ENCODE data around the gene CDC14A. TPM values are rescaled to one million over a fixed set of nuclear protein-coding genes. Genes with fewer than 3 reads are reported as not detected.

Gene CDC14A
- total and polyA plus RNA-seq, 4 donors = 6.1 to 18.9 (median 10.1) TPM

DNA sequence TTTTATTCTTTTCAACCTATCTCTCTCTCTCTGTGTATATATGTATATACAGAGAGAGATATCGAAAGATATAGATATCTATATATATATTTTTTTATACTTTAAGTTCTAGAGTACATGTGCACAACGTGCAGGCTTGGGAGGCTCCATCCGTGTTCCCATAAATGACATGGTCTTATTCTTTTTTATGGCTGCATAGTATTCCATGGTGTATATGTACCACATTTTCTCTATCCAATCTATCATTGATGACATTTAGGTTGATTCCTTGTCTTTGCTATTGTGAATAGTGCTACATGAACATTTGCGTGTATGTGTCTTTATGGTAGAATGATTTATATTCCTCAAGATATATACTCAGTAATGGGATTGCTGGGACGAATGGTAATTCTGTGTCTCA lies 130.4 kb downstream of the CDC14A start:
- no peak for DNase-seq (ENCODE audit: low read depth in 4 of 6, low spot score in 6 of 6)
- Histone ChIP-seq H3K4me1 (ENCODE audit: control insufficient read depth, insufficient read depth, low read length) (no peaks in the 10 kb centered on the region), H3K27me3 (ENCODE audit: control insufficient read depth, insufficient read depth, low read length) (no peaks in the 10 kb centered on the region), H3K36me3 (ENCODE audit: control insufficient read depth, insufficient read depth, low read length) (no peaks in the 10 kb centered on the region), H3K4me3 (ENCODE audit: low read depth, low read length) (no peak overlapping the region), H3K27ac (ENCODE audit: low read depth, low read length) (no peak overlapping the region), H3K9me3 (ENCODE audit: control insufficient read depth, insufficient read depth, low read length) (no peaks in the 10 kb centered on the region)
- no CpG with 5 or more reads among the region's 5 CpGs for WGBS (ENCODE audit: insufficient coverage)

GRCh38 chr1:100483230-100483629 lies 130.9 kb downstream of the CDC14A start:
- DNase-seq (ENCODE audit: low read depth in 4 of 6, low spot score in 6 of 6) = no peak
- Histone ChIP-seq H3K4me3 (ENCODE audit: low read depth, low read length) (no peak overlapping the region), H3K4me1 (ENCODE audit: control insufficient read depth, insufficient read depth, low read length) (no peaks in the 10 kb centered on the region), H3K27ac (ENCODE audit: low read depth, low read length) (no peak overlapping the region), H3K9me3 (ENCODE audit: control insufficient read depth, insufficient read depth, low read length) (no peaks in the 10 kb centered on the region), H3K27me3 (ENCODE audit: control insufficient read depth, insufficient read depth, low read length) (no peaks in the 10 kb centered on the region), H3K36me3 (ENCODE audit: control insufficient read depth, insufficient read depth, low read length) (no peaks in the 10 kb centered on the region)
- no CpG with 5 or more reads among the region's 3 CpGs for WGBS (ENCODE audit: insufficient coverage)

- no peak overlapping the region for H3K4me3 ChIP-seq (ENCODE audit: low read depth, low read length)
- H3K36me3 ChIP-seq (ENCODE audit: control insufficient read depth, insufficient read depth, low read length) = no peaks in the 10 kb centered on the region
- H3K27ac ChIP-seq (ENCODE audit: low read depth, low read length) = no peak overlapping the region
- no peaks in the 10 kb centered on the region for H3K4me1 ChIP-seq (ENCODE audit: control insufficient read depth, insufficient read depth, low read length)
- DNase-seq (ENCODE audit: low read depth in 4 of 6, low spot score in 6 of 6) = no peak
- WGBS (ENCODE audit: insufficient coverage) = no CpG with 5 or more reads among the region's 2 CpGs
- no peaks in the 10 kb centered on the region for H3K27me3 ChIP-seq (ENCODE audit: control insufficient read depth, insufficient read depth, low read length)
- no peaks in the 10 kb centered on the region for H3K9me3 ChIP-seq (ENCODE audit: control insufficient read depth, insufficient read depth, low read length)
Measured at GRCh38 chr1:100485855-100486258, 133.6 kb downstream of the CDC14A start.

GRCh38 chr1:100494393-100495084 lies 142.2 kb downstream of the CDC14A start:
- H3K27ac ChIP-seq (ENCODE audit: low read depth, low read length) = no peak overlapping the region
- H3K27me3 ChIP-seq (ENCODE audit: control insufficient read depth, insufficient read depth, low read length) = no peaks in the 10 kb centered on the region
- WGBS (ENCODE audit: insufficient coverage) = no CpG with 5 or more reads among the region's 4 CpGs
- H3K4me1 ChIP-seq (ENCODE audit: control insufficient read depth, insufficient read depth, low read length) = no peaks in the 10 kb centered on the region
- H3K36me3 ChIP-seq (ENCODE audit: control insufficient read depth, insufficient read depth, low read length) = peaks cover 5% of the 10 kb centered on the region
- no peak for DNase-seq (ENCODE audit: low read depth in 4 of 6, low spot score in 6 of 6)
- no peaks in the 10 kb centered on the region for H3K9me3 ChIP-seq (ENCODE audit: control insufficient read depth, insufficient read depth, low read length)
- no peak overlapping the region for H3K4me3 ChIP-seq (ENCODE audit: low read depth, low read length)

- H3K4me3 ChIP-seq (ENCODE audit: low read depth, low read length) = no peak overlapping the region
- WGBS (ENCODE audit: insufficient coverage) = 100% methylated on average over 1 of the region's 2 CpGs
- peaks cover 12% of the 10 kb centered on the region for H3K36me3 ChIP-seq (ENCODE audit: control insufficient read depth, insufficient read depth, low read length)
Measured at GRCh38 chr1:100496896-100497295, 144.6 kb downstream of the CDC14A start.

GRCh38 chr1:100497796-100498195 lies 145.5 kb downstream of the CDC14A start:
- WGBS (ENCODE audit: insufficient coverage) = 100% methylated on average over 1 of the region's 4 CpGs
- no peak for DNase-seq (ENCODE audit: low read depth in 4 of 6, low spot score in 6 of 6)
- H3K27me3 ChIP-seq (ENCODE audit: control insufficient read depth, insufficient read depth, low read length) = no peaks in the 10 kb centered on the region
- no peaks in the 10 kb centered on the region for H3K9me3 ChIP-seq (ENCODE audit: control insufficient read depth, insufficient read depth, low read length)
- no peak overlapping the region for H3K4me3 ChIP-seq (ENCODE audit: low read depth, low read length)
- no peak overlapping the region for H3K27ac ChIP-seq (ENCODE audit: low read depth, low read length)
- peaks cover 12% of the 10 kb centered on the region for H3K36me3 ChIP-seq (ENCODE audit: control insufficient read depth, insufficient read depth, low read length)
- H3K4me1 ChIP-seq (ENCODE audit: control insufficient read depth, insufficient read depth, low read length) = no peaks in the 10 kb centered on the region

More at GRCh38 chr1:100496896-100497295, 144.6 kb downstream of the CDC14A start:
- no peak for DNase-seq (ENCODE audit: low read depth in 4 of 6, low spot score in 6 of 6)
- Histone ChIP-seq H3K27me3 (ENCODE audit: control insufficient read depth, insufficient read depth, low read length) (no peaks in the 10 kb centered on the region), H3K9me3 (ENCODE audit: control insufficient read depth, insufficient read depth, low read length) (no peaks in the 10 kb centered on the region), H3K4me1 (ENCODE audit: control insufficient read depth, insufficient read depth, low read length) (no peaks in the 10 kb centered on the region), H3K27ac (ENCODE audit: low read depth, low read length) (no peak overlapping the region)

DNA sequence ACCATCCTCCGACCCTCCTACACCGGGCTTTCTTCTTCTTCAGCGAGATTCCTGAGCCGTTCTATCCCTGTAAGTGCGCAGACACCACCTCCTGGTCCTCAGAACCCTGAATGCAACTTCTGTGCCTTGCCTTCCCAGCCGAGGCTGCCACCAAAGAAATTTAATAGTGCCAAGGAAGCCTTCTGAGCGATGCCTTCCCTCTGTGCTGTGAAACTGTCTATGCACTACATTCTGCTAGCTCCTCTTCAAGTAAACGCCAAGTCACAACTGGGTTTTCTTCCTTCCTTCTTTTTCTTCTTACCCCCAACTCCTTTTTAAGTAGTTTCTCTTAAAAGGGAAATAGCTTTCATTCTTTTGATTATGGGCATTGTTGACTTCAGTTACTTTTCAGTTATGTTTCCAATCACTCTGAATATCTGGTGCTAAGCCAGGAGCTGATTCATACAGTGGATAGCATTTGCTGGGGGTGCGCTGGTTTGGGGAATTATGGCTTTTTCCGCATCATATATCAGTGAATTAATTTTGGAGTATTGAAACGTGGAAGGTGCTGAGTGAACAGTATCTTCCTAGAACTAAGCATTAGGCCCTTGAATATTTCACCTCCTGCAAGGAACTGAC lies 147.0 kb downstream of the CDC14A start:
- peak in 1 of 6 donors; percentile 21 for DNase-seq (ENCODE audit: low read depth in 4 of 6, low spot score in 6 of 6)
- Histone ChIP-seq H3K36me3 (ENCODE audit: control insufficient read depth, insufficient read depth, low read length) (peaks cover 12% of the 10 kb centered on the region), H3K27me3 (ENCODE audit: control insufficient read depth, insufficient read depth, low read length) (no peaks in the 10 kb centered on the region), H3K4me3 (ENCODE audit: low read depth, low read length) (no peak overlapping the region), H3K9me3 (ENCODE audit: control insufficient read depth, insufficient read depth, low read length) (no peaks in the 10 kb centered on the region), H3K27ac (ENCODE audit: low read depth, low read length) (no peak overlapping the region), H3K4me1 (ENCODE audit: control insufficient read depth, insufficient read depth, low read length) (no peaks in the 10 kb centered on the region)
- WGBS (ENCODE audit: insufficient coverage) = 94% methylated on average over 7 of the region's 11 CpGs

DNA sequence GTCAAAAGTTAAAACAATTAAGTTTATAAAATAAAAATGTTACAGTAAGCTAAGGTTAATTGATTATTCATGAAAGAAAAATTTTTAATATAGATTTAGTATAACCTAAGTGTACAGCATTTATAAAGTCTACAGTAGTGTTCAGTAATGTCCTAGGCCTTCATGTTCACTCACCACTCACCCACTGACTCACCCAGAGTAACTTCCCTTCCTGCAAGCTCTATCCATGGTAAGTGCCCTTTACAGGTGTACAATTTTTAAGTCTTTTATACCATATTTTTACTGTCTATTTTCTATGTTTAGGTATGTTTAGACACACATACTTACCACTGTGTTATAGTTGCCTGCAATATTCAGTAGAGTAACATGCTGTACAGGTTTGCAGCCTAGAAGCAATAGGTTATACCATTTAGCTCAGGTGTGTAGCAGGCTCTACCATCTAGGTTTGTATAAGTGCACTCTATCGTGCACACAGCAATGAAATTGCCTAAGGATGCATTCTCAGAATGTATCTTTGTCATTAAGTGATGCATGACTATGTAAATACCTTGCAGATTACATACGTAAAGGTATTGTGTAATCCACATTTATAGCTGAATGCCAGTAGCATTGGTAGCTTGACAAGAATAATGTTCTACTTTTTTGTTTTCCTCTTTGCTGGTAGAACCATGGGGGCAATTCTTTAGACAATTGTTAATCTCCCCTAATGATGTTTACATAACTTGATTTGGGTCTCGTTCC lies 149.9 kb downstream of the CDC14A start:
- DNase-seq (ENCODE audit: low read depth in 4 of 6, low spot score in 6 of 6) = no peak
- no peak overlapping the region for H3K4me3 ChIP-seq (ENCODE audit: low read depth, low read length)
- H3K9me3 ChIP-seq (ENCODE audit: control insufficient read depth, insufficient read depth, low read length) = no peaks in the 10 kb centered on the region
- no peaks in the 10 kb centered on the region for H3K4me1 ChIP-seq (ENCODE audit: control insufficient read depth, insufficient read depth, low read length)
- WGBS (ENCODE audit: insufficient coverage) = no CpG with 5 or more reads among the region's 3 CpGs
- no peaks in the 10 kb centered on the region for H3K27me3 ChIP-seq (ENCODE audit: control insufficient read depth, insufficient read depth, low read length)
- peaks cover 12% of the 10 kb centered on the region for H3K36me3 ChIP-seq (ENCODE audit: control insufficient read depth, insufficient read depth, low read length)
- no peak overlapping the region for H3K27ac ChIP-seq (ENCODE audit: low read depth, low read length)

- no peaks in the 10 kb centered on the region for H3K27me3 ChIP-seq (ENCODE audit: control insufficient read depth, insufficient read depth, low read length)
- no peak overlapping the region for H3K27ac ChIP-seq (ENCODE audit: low read depth, low read length)
- H3K4me3 ChIP-seq (ENCODE audit: low read depth, low read length) = no peak overlapping the region
- H3K36me3 ChIP-seq (ENCODE audit: control insufficient read depth, insufficient read depth, low read length) = no peaks in the 10 kb centered on the region
- no peaks in the 10 kb centered on the region for H3K4me1 ChIP-seq (ENCODE audit: control insufficient read depth, insufficient read depth, low read length)
- no peaks in the 10 kb centered on the region for H3K9me3 ChIP-seq (ENCODE audit: control insufficient read depth, insufficient read depth, low read length)
- no peak for DNase-seq (ENCODE audit: low read depth in 4 of 6, low spot score in 6 of 6)
- WGBS (ENCODE audit: insufficient coverage) = no CpG with 5 or more reads among the region's 2 CpGs
Measured at GRCh38 chr1:100506217-100506616, 153.9 kb downstream of the CDC14A start.

Measured in spinal cord (tissue), 10 donors.